H1 (cell line): Measurements from ENCODE around the gene A3GALT2. TPM values are rescaled to one million over a fixed set of nuclear protein-coding genes. Genes with fewer than 3 reads are reported as not detected.

ENCODE experiments used
- CTCF ChIA-PET: fragments of 300-600 bp; sonication (Branson Sonifier 250); formaldehyde crosslinking; loops from one replicate; lab custom pipeline; 2021; ENCODE audit not compliant: partially characterized antibody; lab: Charles Lee
- POLR2A ChIA-PET: fragments of 300-600 bp; sonication (Branson Sonifier 250); formaldehyde crosslinking; loops from one replicate; lab custom pipeline; 2021; ENCODE audit warnings: inconsistent platforms; ENCODE audit not compliant: partially characterized antibody; lab: Charles Lee
- DNase-seq, 2 experiments: peaks; one replicate each; pipeline versions ENCODE4 v3.0.0 to v3.0.0-alpha.2; 2010 to 2022; ENCODE audit warnings: low spot score in 2 of 2, low read depth in 1 of 2, mixed read lengths in 1 of 2
- FAIRE-seq: peaks from 2 replicates; lab custom pipeline; 2011; peaks lifted over from hg19 to GRCh38; lab: Jason Lieb, UNC
- H2AFZ ChIP-seq: 2 replicates; pipeline ENCODE4 v1.8.1; 2012; ENCODE audit warnings: low read length, inconsistent platforms
- H2AK5ac ChIP-seq: 2 replicates; pipeline ENCODE4 v1.6.1; 2013; ENCODE audit warnings: low read depth, low read length
- H2BK120ac ChIP-seq: replicated peaks from 2 replicates; pipeline ENCODE3; 2013; ENCODE audit warnings: low read depth, low read length, inconsistent platforms
- H2BK12ac ChIP-seq: 2 replicates; pipeline ENCODE4 v1.6.1; 2013; ENCODE audit warnings: low read depth, low read length
- H2BK15ac ChIP-seq: 2 replicates; pipeline ENCODE4 v1.6.1; 2013; ENCODE audit warnings: low read length
- H2BK20ac ChIP-seq: 2 replicates; pipeline ENCODE4 v1.6.1; 2013; ENCODE audit warnings: low read length
- H2BK5ac ChIP-seq: 2 replicates; pipeline ENCODE4 v1.6.1; 2013; ENCODE audit warnings: low read depth, low read length
- H3K14ac ChIP-seq: 2 replicates; pipeline ENCODE4 v1.6.1; 2013; ENCODE audit warnings: inconsistent platforms; ENCODE audit not compliant: insufficient read length
- H3K18ac ChIP-seq: 2 replicates; pipeline ENCODE4 v1.6.1; 2013; ENCODE audit warnings: low read length; ENCODE audit errors: extremely low read depth
- H3K23ac ChIP-seq: 2 replicates; pipeline ENCODE4 v1.6.1; 2013; ENCODE audit warnings: inconsistent platforms; ENCODE audit not compliant: insufficient read length
- H3K23me2 ChIP-seq: 2 replicates; pipeline ENCODE4 v1.6.1; 2013; ENCODE audit warnings: low read depth, low read length
- H3K27ac ChIP-seq: 2 replicates; pipeline ENCODE4 v1.6.1; 2011; ENCODE audit warnings: low read depth, low read length, inconsistent platforms
- H3K27me3 ChIP-seq, 4 experiments: replicated peaks in 1 of 4; 1 replicate in 1 of 4; 2 replicates in 3 of 4; pipeline versions ENCODE4 v1.6.1 to v1.8.1; 2011 to 2013; ENCODE audit warnings: low read length in 3 of 4, mild to moderate bottlenecking in 3 of 4, inconsistent platforms in 2 of 4, mixed read lengths in 2 of 4, moderate library complexity in 1 of 4; ENCODE audit not compliant: control insufficient read depth in 3 of 4, insufficient read depth in 3 of 4; ENCODE audit errors: extremely low read depth in 1 of 4
- H3K36me3 ChIP-seq, 4 experiments: 2 replicates each; pipeline versions ENCODE4 v1.6.1 to v1.8.1; 2011 to 2013; ENCODE audit warnings: mild to moderate bottlenecking in 4 of 4, low read length in 3 of 4, moderate library complexity in 2 of 4, control low read depth in 1 of 4, inconsistent platforms in 1 of 4; ENCODE audit not compliant: insufficient read depth in 4 of 4, control insufficient read depth in 2 of 4
- H3K4ac ChIP-seq: replicated peaks from 2 replicates; pipeline ENCODE3; 2013; ENCODE audit warnings: low read length, low read depth, mixed read lengths, inconsistent platforms; ENCODE audit not compliant: insufficient read length
- H3K4me1 ChIP-seq, 4 experiments: replicated peaks in 1 of 4; 1 replicate in 1 of 4; 2 replicates in 3 of 4; pipeline versions ENCODE4 v1.6.1 to v1.8.1; 2011 to 2013; ENCODE audit warnings: low read length in 3 of 4, inconsistent platforms in 2 of 4, mixed read lengths in 1 of 4; ENCODE audit not compliant: insufficient read depth in 4 of 4, control insufficient read depth in 3 of 4
- H3K4me2 ChIP-seq, 2 experiments: 2 replicates each; pipeline versions ENCODE4 v1.6.1 to v1.8.1; 2011 to 2013; ENCODE audit warnings: low read depth in 2 of 2, low read length in 2 of 2, control low read depth in 1 of 2, inconsistent platforms in 1 of 2, mild to moderate bottlenecking in 1 of 2; ENCODE audit not compliant: insufficient read depth in 1 of 2
- H3K4me3 ChIP-seq, 4 experiments: fragments of 200-600, 300-600 bp in 1 of 4; sonication (generic), shearing (Covaris generic), sonication (Bioruptor Twin) in 1 of 4; 2 replicates each; pipeline versions ENCODE4 v1.5.1 to v1.8.1; 2011 to 2016; ENCODE audit warnings: low read length in 4 of 4, low read depth in 3 of 4, control low read depth in 2 of 4, inconsistent platforms in 2 of 4, mild to moderate bottlenecking in 2 of 4, mixed read lengths in 1 of 4, moderate library complexity in 1 of 4; ENCODE audit not compliant: insufficient read depth in 2 of 4; ENCODE audit errors: extremely low read depth in 1 of 4
- H3K56ac ChIP-seq: replicated peaks from 2 replicates; pipeline ENCODE3; 2013; ENCODE audit warnings: low read depth, mild to moderate bottlenecking, mixed read lengths, low read length, inconsistent platforms; ENCODE audit not compliant: insufficient read length
- H3K79me1 ChIP-seq: 2 replicates; pipeline ENCODE4 v1.6.1; 2013; ENCODE audit warnings: low read depth, low read length, control low read depth
- H3K79me2 ChIP-seq, 2 experiments: 2 replicates each; pipeline versions ENCODE4 v1.6.1 to v1.8.1; 2012 to 2013; ENCODE audit warnings: low read length in 2 of 2, mild to moderate bottlenecking in 2 of 2, inconsistent platforms in 1 of 2; ENCODE audit not compliant: insufficient read depth in 2 of 2, control insufficient read depth in 1 of 2
- H3K9ac ChIP-seq, 4 experiments: replicated peaks in 1 of 4; 1 replicate in 1 of 4; 2 replicates in 3 of 4; pipeline versions ENCODE4 v1.6.1 to v1.8.1; 2011 to 2013; ENCODE audit warnings: low read depth in 3 of 4, low read length in 3 of 4, control low read depth in 2 of 4, mild to moderate bottlenecking in 2 of 4, moderate library complexity in 2 of 4, inconsistent platforms in 1 of 4; ENCODE audit errors: extremely low read depth in 1 of 4
- H3K9me3 ChIP-seq, 2 experiments: 2 replicates each; pipeline versions ENCODE4 v1.6.1 to v1.8.1; 2012 to 2013; ENCODE audit warnings: mild to moderate bottlenecking in 2 of 2, moderate library complexity in 2 of 2, control low read depth in 1 of 2, inconsistent platforms in 1 of 2, low read depth in 1 of 2, low read length in 1 of 2, mixed read lengths in 1 of 2; ENCODE audit not compliant: insufficient read depth in 2 of 2
- H4K20me1 ChIP-seq, 2 experiments: replicated peaks in 1 of 2; 2 replicates each; pipeline versions ENCODE3 to v1.8.1; 2011 to 2013; ENCODE audit warnings: inconsistent platforms in 2 of 2, low read length in 2 of 2, mild to moderate bottlenecking in 1 of 2; ENCODE audit not compliant: insufficient read depth in 2 of 2, control insufficient read depth in 1 of 2
- H4K5ac ChIP-seq: 2 replicates; pipeline ENCODE4 v1.6.1; 2013; ENCODE audit warnings: low read length, low read depth, mixed read lengths, inconsistent platforms; ENCODE audit not compliant: insufficient read length
- H4K8ac ChIP-seq: 2 replicates; pipeline ENCODE4 v1.8.0; 2013; ENCODE audit warnings: mild to moderate bottlenecking, moderate library complexity, low read length, inconsistent platforms; ENCODE audit not compliant: insufficient read depth; ENCODE audit errors: extremely low read depth
- H4K91ac ChIP-seq: replicated peaks from 2 replicates; pipeline ENCODE3; 2013; ENCODE audit warnings: low read length, mixed read lengths, inconsistent platforms; ENCODE audit not compliant: insufficient read length
- CTBP2 ChIP-seq: IDR thresholded peaks from 2 replicates; pipeline ENCODE4 v1.7.0; 2011; ENCODE audit warnings: borderline replicate concordance, mild to moderate bottlenecking, moderate library complexity, mixed read lengths, low read length; ENCODE audit not compliant: insufficient read depth, insufficient read length
- EGR1 ChIP-seq: IDR thresholded peaks from 2 replicates; pipeline ENCODE4 v1.6.1; 2011; ENCODE audit warnings: low read depth, low read length, borderline replicate concordance
- EZH2 ChIP-seq: fragments of 200-600 bp; sonication (generic); IDR thresholded peaks from 2 replicates; pipeline ENCODE4 v1.7.1; 2012; ENCODE audit warnings: low read depth, mild to moderate bottlenecking, moderate library complexity, low read length, inconsistent platforms; ENCODE audit not compliant: severe bottlenecking
- RBBP5 ChIP-seq: IDR thresholded peaks from 2 replicates; pipeline ENCODE4 v1.7.1; 2012; ENCODE audit warnings: low read depth, mild to moderate bottlenecking, inconsistent platforms, low read length, moderate library complexity, borderline replicate concordance
- RNF2 ChIP-seq: fragments of 200-900, 300-1000 bp; sonication (generic); IDR thresholded peaks from 2 replicates; pipeline ENCODE4 v1.7.1; 2016; ENCODE audit warnings: borderline replicate concordance, low read depth, mild to moderate bottlenecking, antibody characterized with exemption, low read length; ENCODE audit not compliant: poor library complexity, severe bottlenecking; ENCODE audit errors: missing control alignments
- SAP30 ChIP-seq: fragments of 300-600 bp; sonication (generic); IDR thresholded peaks from 2 replicates; pipeline ENCODE4 v1.7.1; 2012; ENCODE audit warnings: low read length, moderate library complexity, mild to moderate bottlenecking, inconsistent platforms; ENCODE audit not compliant: insufficient read depth, insufficient replicate concordance
- SIRT6 ChIP-seq: IDR thresholded peaks from one replicate; pipeline ENCODE4 v1.7.1; 2012; ENCODE audit warnings: low read length, inconsistent platforms
- SP4 ChIP-seq: IDR thresholded peaks from 2 replicates; pipeline ENCODE4 v1.6.1; 2012; ENCODE audit warnings: low read length, inconsistent platforms
- ZNF274 ChIP-seq: IDR thresholded peaks from 2 replicates; pipeline ENCODE4 v1.7.0; 2012; ENCODE audit warnings: low read length, borderline replicate concordance; ENCODE audit errors: extremely low read depth
- WGBS, 2 experiments: shearing (Covaris generic) in 1 of 2; methylation state at CpG; one replicate each; pipeline versions ENCODE4 v1.1.6 to v1.1.7; 2013 to 2015; ENCODE audit warnings: low lambda C conversion rate in 2 of 2, mixed read lengths in 2 of 2, inconsistent platforms in 1 of 2, low coverage in 1 of 2, missing lambda C conversion rate in 1 of 2; ENCODE audit not compliant: insufficient replicate concordance in 2 of 2, insufficient coverage in 1 of 2, insufficient read length in 1 of 2; ENCODE audit errors: extremely low coverage in 1 of 2, missing lambda C conversion rate in 1 of 2; 5-methylcytosine and 5-hydroxymethylcytosine counted together
- polyA plus RNA-seq, 7 experiments: library from polyadenylated mRNA; depleted of rRNA in 3 of 7; stranded (reverse) in 5 of 7; unstranded in 2 of 7; fragments of >200 nt in 5 of 7; fragments of 200-250 nt in 2 of 7; gene quantifications; 1 replicate in 5 of 7; 2 replicates in 1 of 7; 4 replicates in 1 of 7; pipeline versions ENCODE4 v1.2.1 to v1.2.3, GENCODE V29; 2011 to 2013; ENCODE audit warnings: missing spikeins in 2 of 7, mixed read lengths in 2 of 7
- total RNA-seq: library from RNA; stranded (reverse); fragmentation: NEBNext Ultra II Directional; extraction: Animal tissue kit (Norgen Biotek cat#: 25700); gene quantifications from 2 replicates; pipeline ENCODE4 v1.2.1, GENCODE V29; 2021

The A3GALT2 gene
- total and polyA plus RNA-seq, 2 of the 8 experiments (the other 6 are each of a cell fraction or from before 2014, with no cell fraction given): not detected

- FAIRE-seq: no peak
- WGBS, 2 experiments: 51 to 100% methylated on average over 1 to 6 of the region's 6 CpGs
- Histone ChIP-seq H3K4me2 (peak overlapping the region; percentile 69 to 100), H2BK5ac (no peak overlapping the region), H3K36me3 (no peaks in the 10 kb centered on the region), H3K79me2 (no peaks in the 10 kb centered on the region), H3K27me3 (peaks cover 50 to 94% (median 82%) of the 10 kb centered on the region in 4 experiments), H3K4me1 (peaks cover 4 to 25% (median 12%) of the 10 kb centered on the region in 4 experiments), H2AFZ (0 out of 2 replicates have a peak overlapping the region, but pooled peaks have one; percentile 34), H3K23me2 (peaks cover 10% of the 10 kb centered on the region), H3K27ac (no peak overlapping the region), H4K8ac (no peak overlapping the region), H2AK5ac (no peak overlapping the region), H2BK15ac (no peak overlapping the region), H4K91ac (no peak overlapping the region), H3K14ac (no peak overlapping the region), H3K4me3 (peak overlapping the region; percentile 27 to 68 (median 50); a peak in 7 of 8 replicates), H3K9me3 (no peaks in the 10 kb centered on the region), H3K79me1 (no peaks in the 10 kb centered on the region), H4K20me1 (peaks cover 5 to 22% of the 10 kb centered on the region in 2 experiments), H2BK12ac (no peak overlapping the region), H3K56ac (no peak overlapping the region), H3K9ac (no peak overlapping the region), H3K4ac (no peak overlapping the region), H3K23ac (no peak overlapping the region), H3K18ac (no peak overlapping the region), H2BK20ac (no peak overlapping the region), H4K5ac (no peak overlapping the region), H2BK120ac (no peak overlapping the region)
- TF ChIP-seq ZNF274: no peak
- no peak for TF ChIP-seq SIRT6
- TF ChIP-seq SP4: no peak
- TF ChIP-seq SAP30: no peak
- no peak for TF ChIP-seq RBBP5
- peak; percentile 69 for TF ChIP-seq RNF2
- TF ChIP-seq EGR1: no peak
- TF ChIP-seq CTBP2: no peak
- TF ChIP-seq EZH2: peak; percentile 31
- DNase-seq: no peak
- ChIA-PET CTCF (interaction anchor here (0.8 to 2.2 kb wide), 10 partner anchors 9 to 417 kb away, joined by 3 to 10 read pairs (median 3); partner anchors contain the start of gene A3GALT2), POLR2A (interaction anchor here (0.6 to 1.7 kb wide), 4 partner anchors 8 to 983 kb away, joined by 3 to 5 read pairs (median 5); no protein-coding TSS in a partner anchor)
Observed at GRCh38 chr1:33350611-33351280, 29.8 kb upstream of the A3GALT2 start.
